Neural progenitor cell (in vitro differentiated cells): ENCODE results near the gene GPD1L.

Experiments used
- CTCF ChIP-seq: fragments of 200-600 bp; sonication (generic); IDR thresholded peaks from 2 replicates; pipeline ENCODE4 v1.5.1; 2017; ENCODE audit warnings: antibody characterized with exemption, mild to moderate bottlenecking
- EZH2 ChIP-seq: fragments of 200-600 bp; sonication (generic); IDR thresholded peaks from 2 replicates; pipeline ENCODE4 v1.6.1; 2017; ENCODE audit warnings: antibody characterized with exemption, mild to moderate bottlenecking, moderate library complexity

- TF ChIP-seq CTCF (no peak), EZH2 (no peak)
These were observed 11.8 kb downstream of the GPD1L start for GRCh38 chr3:32118215-32118614.
